Esophagus (tissue), 2 donors: ENCODE results near the gene SMKR1. TPM values are rescaled to one million over a fixed set of nuclear protein-coding genes. Genes with fewer than 3 reads are reported as not detected.

ENCODE experiments used
- H3K27ac ChIP-seq, 2 donors: one replicate each; pipeline ENCODE4 v1.5.1; 2013; ENCODE audit warnings: low read depth in 2 of 2, mild to moderate bottlenecking in 2 of 2, inconsistent platforms in 1 of 2, low read length in 1 of 2, moderate library complexity in 1 of 2
- H3K27me3 ChIP-seq, 2 donors: one replicate each; pipeline ENCODE4 v1.6.1; 2013; ENCODE audit warnings: low read length in 2 of 2, control low read depth in 1 of 2, mild to moderate bottlenecking in 1 of 2; ENCODE audit not compliant: insufficient read depth in 2 of 2, control insufficient read depth in 1 of 2
- H3K36me3 ChIP-seq, 2 donors: one replicate each; pipeline ENCODE4 v1.6.1; 2013; ENCODE audit warnings: low read length in 1 of 2; ENCODE audit not compliant: control insufficient read depth in 2 of 2, insufficient read depth in 2 of 2
- H3K4me1 ChIP-seq, 2 donors: one replicate each; pipeline ENCODE4 v1.6.1; 2013; ENCODE audit warnings: low read length in 1 of 2; ENCODE audit not compliant: control insufficient read depth in 2 of 2, insufficient read depth in 2 of 2
- H3K4me3 ChIP-seq, 2 donors: one replicate each; pipeline ENCODE4 v1.5.1; 2013; ENCODE audit warnings: low read length in 2 of 2, mild to moderate bottlenecking in 2 of 2, low read depth in 1 of 2, moderate library complexity in 1 of 2
- H3K9me3 ChIP-seq, 2 donors: one replicate each; pipeline ENCODE4 v1.6.1; 2013; ENCODE audit warnings: mild to moderate bottlenecking in 2 of 2, low read depth in 1 of 2, low read length in 1 of 2, moderate library complexity in 1 of 2; ENCODE audit not compliant: control insufficient read depth in 2 of 2, insufficient read depth in 1 of 2
- WGBS, 2 donors: extraction: QIAGEN DNeasy Blood & Tissue Kit; methylation state at CpG; one replicate each; pipeline ENCODE4 v1.1.7; 2013; 5-methylcytosine and 5-hydroxymethylcytosine counted together
- polyA plus RNA-seq, 2 donors: library from polyadenylated mRNA; stranded (reverse); fragments of 200-250 nt; gene quantifications; one replicate each; pipeline ENCODE4 v1.2.3, GENCODE V29; 2013
- donor health status: healthy with polysubstance abuse.
- donor health status: Bipolar disorder and iron deficiency.

SMKR1 gene
- under 1 TPM; 0.63 to 0.96 TPM for polyA plus RNA-seq

DNA sequence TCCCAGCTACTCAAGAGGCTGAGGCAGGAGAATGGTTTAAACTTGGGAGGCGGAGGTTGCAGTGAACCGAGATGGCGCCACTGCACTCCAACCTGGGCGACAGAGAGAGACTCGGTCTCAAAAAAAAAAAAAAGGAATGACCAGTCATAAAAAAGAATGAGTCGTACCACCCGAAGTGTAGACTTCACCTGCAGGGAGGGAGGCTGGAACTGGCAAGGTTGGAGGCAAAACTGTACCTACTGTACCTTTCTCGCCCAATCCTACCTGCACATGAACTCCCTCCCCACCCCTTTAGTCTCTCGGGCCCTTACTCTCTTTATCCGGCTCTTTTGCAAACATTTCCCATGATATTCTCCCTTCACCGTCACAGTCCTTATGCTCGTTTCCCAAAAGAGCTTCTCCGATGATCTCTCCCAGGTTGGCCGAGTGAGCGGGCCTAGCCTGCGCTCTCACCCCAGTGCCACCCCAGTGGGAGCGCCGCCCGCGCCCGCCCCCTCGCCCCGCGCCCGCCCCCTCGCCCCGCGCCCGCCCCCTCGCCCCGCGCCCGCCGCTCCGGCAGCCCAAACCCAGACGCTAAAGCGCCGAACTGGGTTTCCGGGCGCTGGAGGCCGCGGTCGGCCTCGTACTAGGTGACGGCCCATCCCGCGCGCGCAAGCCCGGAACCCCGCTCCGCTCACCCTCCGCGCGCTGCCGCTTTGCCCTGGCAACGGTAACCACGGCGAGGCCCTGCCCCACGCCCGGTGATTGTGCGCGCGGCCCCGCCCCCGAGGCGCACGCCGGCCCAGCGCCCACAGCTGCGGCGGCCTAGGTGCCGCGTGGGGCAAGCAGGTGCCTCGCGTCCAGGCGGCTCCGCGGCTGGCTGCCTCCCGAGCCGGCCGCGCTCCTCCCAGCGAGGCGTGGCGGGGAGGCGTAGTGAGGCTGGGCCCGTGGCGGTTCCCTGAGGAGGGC is at the start of gene SMKR1:
Gene SMKR1, plus strand, starts transcription at position 772 of the 948 bp plus-strand sequence. CDS start 294 bp downstream, outside the sequence.
- 5 to 6% methylated on average over 48 to 89 of the region's 89 CpGs for WGBS, 2 donors
- Histone ChIP-seq H3K9me3 (no peaks in the 10 kb centered on the region), H3K36me3 (no peaks in the 10 kb centered on the region), H3K27me3 (no peaks in the 10 kb centered on the region), H3K4me3 (peak within 1 kb of the TSS; percentile 48 to 60), H3K4me1 (peaks cover 0 to 5% of the 10 kb centered on the region in 2 donors), H3K27ac (no peak within 1 kb of the TSS)

DNA sequence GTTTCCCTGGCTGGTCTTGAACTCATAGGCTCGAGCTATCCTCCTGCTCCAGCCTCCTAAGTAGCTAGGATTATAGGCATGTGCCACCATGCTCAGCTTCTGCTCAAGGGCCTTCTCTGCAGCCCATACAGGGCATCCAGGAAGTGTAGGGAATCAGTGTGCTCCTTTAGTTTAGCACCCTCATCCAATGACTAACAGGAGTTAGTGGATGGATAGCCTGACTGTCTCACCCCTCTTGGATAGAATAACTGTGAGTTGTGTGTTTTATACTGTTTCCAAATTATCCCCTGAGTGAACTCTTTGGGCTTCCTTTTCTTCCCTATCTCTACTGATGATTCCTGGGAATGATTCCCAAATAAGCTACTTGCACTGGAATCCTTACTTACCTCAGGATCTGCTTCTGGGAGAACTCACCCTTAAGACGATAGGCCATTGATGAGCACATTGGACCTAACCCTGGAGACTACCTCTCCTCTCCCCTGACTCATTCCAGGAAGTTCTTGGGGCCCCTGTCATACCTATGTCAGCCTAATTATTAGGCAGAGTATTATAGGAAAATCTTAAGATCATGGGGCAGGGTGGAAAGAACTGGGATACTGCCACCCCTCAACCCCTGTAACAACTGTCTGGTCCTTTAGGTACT is 49.6 kb upstream of the SMKR1 start:
- WGBS, 2 donors, result 73 to 87% methylated on average over 2 of the region's 2 CpGs
- Histone ChIP-seq H3K27me3 (no peaks in the 10 kb centered on the region), H3K9me3 (no peaks in the 10 kb centered on the region), H3K4me3 (no peak overlapping the region), H3K4me1 (no peaks in the 10 kb centered on the region), H3K27ac (no peak overlapping the region), H3K36me3 (peaks cover 0 to 3% of the 10 kb centered on the region in 2 donors)

DNA sequence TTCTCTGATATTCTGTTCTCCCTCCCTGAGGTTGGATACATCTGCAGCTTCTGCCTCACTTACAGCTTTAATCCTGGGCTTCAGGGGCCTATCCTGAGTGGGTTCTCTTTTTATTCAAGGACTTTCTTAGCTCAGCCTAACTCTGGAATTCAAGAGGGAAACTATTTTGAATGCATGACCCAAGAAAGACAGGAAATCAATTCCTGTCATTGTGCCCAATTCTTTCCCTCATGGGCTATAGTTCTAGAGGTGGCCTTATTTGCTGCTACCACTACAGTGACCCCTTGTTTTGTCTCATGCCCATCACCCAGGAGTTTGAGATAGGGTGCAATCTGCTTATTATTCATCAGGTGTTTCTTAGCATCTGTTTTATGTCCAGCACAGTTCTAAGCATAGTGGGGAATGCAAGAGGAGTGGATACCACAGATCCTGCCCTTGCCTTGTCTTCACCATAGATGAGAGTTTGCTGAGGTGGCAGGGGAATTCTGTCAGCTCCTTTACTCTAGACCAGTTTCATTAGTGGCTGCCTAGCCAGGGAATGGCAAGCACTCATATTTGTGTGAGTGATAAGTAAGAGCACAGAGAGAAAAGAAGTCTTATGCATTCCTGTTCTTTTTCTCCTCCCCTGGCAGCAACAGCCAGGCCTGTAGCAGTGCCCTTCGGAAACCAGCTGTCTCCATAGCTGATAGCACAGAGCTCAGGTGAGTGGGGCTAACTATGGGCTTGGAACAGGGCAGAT is 48.7 kb upstream of the SMKR1 start:
- H3K4me3 ChIP-seq, result no peak overlapping the region
- no peak overlapping the region for H3K27ac ChIP-seq
- no peaks in the 10 kb centered on the region for H3K4me1 ChIP-seq
- peaks cover 0 to 3% of the 10 kb centered on the region in 2 donors for H3K36me3 ChIP-seq
- H3K27me3 ChIP-seq, result no peaks in the 10 kb centered on the region
- WGBS, 2 donors, result 55 to 90% methylated on average over 1 of the region's 1 CpG
- H3K9me3 ChIP-seq, result no peaks in the 10 kb centered on the region

DNA sequence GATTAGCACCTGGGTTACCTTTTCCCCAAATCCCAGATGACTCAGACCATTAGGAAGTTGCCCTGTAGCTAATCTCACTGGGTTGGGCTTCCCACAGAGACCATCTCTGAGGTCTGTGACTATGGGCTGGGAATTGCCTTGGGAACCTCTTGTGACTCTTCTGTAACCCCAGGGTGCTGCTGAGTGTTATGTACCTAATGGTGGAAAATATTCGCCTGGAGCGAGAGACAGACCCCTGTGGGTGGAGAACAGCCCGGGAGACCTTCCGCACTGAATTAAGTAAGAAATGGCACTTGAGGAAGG is 48.1 kb upstream of the SMKR1 start:
- no peaks in the 10 kb centered on the region for H3K27me3 ChIP-seq
- WGBS, 2 donors, result 88 to 92% methylated on average over 4 of the region's 4 CpGs

DNA sequence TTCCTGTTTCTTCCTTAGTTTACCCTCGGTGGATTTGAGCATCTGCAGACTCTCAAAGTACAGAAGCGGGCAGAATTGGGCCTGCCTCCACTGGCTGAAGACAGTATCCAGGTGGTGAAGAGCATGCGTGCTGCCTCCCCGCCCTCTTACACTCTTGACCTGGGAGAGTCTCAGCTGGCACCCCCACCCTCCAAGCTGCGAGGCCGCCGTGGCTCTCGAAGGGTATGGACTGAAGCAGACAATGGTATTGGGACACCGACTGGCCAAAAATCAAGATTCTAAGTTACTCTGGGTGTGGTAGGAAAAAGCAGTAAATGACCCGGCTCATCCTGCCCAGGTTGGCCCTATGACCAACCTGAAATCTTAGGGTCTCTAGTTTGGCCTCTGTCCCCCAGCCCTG is 45.9 kb upstream of the SMKR1 start:
- H3K36me3 ChIP-seq, result peaks cover 0 to 3% of the 10 kb centered on the region in 2 donors
- no peak overlapping the region for H3K4me3 ChIP-seq
- no peaks in the 10 kb centered on the region for H3K9me3 ChIP-seq
- no peaks in the 10 kb centered on the region for H3K4me1 ChIP-seq
- no peak overlapping the region for H3K27ac ChIP-seq
- H3K27me3 ChIP-seq, result no peaks in the 10 kb centered on the region
- WGBS, 2 donors, result 93 to 94% methylated on average over 10 of the region's 10 CpGs

More for the DNA sequence above, 48.1 kb upstream of the SMKR1 start:
- Histone ChIP-seq H3K36me3 (peaks cover 0 to 3% of the 10 kb centered on the region in 2 donors), H3K9me3 (no peaks in the 10 kb centered on the region), H3K4me1 (no peaks in the 10 kb centered on the region), H3K27ac (no peak overlapping the region), H3K4me3 (no peak overlapping the region)

DNA sequence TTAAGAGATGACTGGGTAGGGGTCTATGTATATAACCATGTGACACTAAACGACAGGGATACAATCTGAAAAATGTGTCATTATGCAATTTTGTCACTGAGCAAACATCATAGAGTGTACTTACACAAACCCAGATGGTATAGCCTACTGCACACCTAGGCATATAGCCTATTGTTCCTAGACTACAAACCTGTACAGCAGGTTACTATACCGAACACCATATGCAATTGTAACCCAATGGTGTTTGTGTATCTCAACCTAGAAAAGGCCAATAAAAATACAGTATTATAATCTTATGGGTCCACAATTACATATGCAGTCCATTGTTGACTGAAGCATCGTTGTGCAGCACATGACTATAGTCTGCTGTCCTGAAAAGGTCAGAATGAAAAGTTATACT is 45.2 kb upstream of the SMKR1 start:
- Histone ChIP-seq H3K9me3 (no peaks in the 10 kb centered on the region), H3K27ac (no peak overlapping the region), H3K4me1 (no peaks in the 10 kb centered on the region), H3K36me3 (peaks cover 0 to 3% of the 10 kb centered on the region in 2 donors), H3K4me3 (no peak overlapping the region), H3K27me3 (no peaks in the 10 kb centered on the region)
- WGBS, 2 donors, result 80 to 81% methylated on average over 3 of the region's 3 CpGs

DNA sequence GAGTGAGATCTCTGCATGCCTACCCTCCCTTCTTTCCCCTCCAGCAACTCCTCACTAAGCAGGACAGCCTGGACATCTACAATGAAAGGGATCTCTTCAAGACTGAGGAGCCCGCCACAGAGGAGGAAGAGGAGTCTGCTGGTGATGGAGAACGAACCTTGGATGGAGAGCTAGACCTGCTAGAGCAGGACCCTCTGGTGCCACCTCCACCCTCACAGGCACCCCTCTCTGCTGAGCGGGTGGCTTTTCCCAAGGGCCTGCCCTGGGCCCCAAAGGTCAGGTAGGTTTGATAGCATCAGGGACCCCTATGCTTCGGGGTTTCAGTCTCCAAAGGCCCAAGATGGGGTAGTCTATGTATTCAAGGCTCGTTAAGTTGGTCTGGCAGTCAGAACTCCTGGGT is 44.2 kb upstream of the SMKR1 start:
- Histone ChIP-seq H3K9me3 (no peaks in the 10 kb centered on the region), H3K27ac (no peak overlapping the region), H3K4me1 (no peaks in the 10 kb centered on the region), H3K27me3 (no peaks in the 10 kb centered on the region), H3K36me3 (peaks cover 0 to 3% of the 10 kb centered on the region in 2 donors), H3K4me3 (no peak overlapping the region)
- WGBS, 2 donors, result 93% methylated on average over 4 to 5 of the region's 5 CpGs

DNA sequence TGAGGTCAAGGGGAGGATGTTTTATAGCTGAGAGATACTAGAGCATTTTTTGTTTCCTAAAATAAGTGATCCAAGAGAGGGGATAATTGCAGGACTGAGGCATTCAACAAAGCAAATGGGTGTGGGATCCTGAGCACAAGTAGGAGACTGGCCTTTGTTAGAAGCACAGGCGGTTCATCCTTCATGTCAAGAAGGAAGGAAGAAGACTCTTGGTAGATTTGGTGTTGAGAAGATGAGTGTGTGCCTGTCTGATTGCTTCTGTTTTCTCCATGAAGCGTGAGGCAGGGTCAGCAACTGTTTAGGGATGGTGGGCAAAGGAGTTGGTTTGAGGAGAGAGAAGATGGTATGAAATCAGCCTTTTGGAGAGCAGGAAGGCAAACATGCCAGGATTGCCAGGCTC is 40.5 kb upstream of the SMKR1 start:
- H3K36me3 ChIP-seq, result no peaks in the 10 kb centered on the region
- no peaks in the 10 kb centered on the region for H3K4me1 ChIP-seq
- 97% methylated on average over 2 of the region's 2 CpGs for WGBS, 2 donors
- no peak overlapping the region for H3K27ac ChIP-seq
- no peaks in the 10 kb centered on the region for H3K9me3 ChIP-seq
- H3K27me3 ChIP-seq, result no peaks in the 10 kb centered on the region
- H3K4me3 ChIP-seq, result no peak overlapping the region

DNA sequence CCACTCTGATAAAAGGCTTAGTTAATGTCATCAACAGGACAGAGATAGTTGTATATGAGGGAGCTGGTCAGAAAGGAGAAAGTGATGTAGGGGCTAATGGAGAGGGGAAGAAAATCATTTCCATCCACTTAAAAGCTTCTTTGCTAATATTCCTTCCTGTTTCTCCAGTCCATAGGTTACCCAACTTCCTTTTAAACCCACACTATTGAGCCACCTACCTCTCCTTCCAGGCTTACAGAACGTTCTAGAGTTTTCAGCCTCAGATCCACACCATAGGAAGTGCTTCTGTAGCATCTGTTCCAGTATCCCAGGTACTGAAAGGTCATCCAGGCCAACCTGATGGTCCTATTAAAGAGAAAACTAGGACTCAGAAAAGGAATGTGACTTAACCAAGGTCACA is 39.9 kb upstream of the SMKR1 start:
- WGBS, 2 donors, result 82 to 85% methylated on average over 1 of the region's 1 CpG
- H3K27me3 ChIP-seq, result no peaks in the 10 kb centered on the region
- H3K9me3 ChIP-seq, result no peaks in the 10 kb centered on the region
- H3K27ac ChIP-seq, result no peak overlapping the region
- no peaks in the 10 kb centered on the region for H3K36me3 ChIP-seq
- H3K4me1 ChIP-seq, result no peaks in the 10 kb centered on the region
- no peak overlapping the region for H3K4me3 ChIP-seq
